ENCODE data around the gene TULP3.

DNA sequence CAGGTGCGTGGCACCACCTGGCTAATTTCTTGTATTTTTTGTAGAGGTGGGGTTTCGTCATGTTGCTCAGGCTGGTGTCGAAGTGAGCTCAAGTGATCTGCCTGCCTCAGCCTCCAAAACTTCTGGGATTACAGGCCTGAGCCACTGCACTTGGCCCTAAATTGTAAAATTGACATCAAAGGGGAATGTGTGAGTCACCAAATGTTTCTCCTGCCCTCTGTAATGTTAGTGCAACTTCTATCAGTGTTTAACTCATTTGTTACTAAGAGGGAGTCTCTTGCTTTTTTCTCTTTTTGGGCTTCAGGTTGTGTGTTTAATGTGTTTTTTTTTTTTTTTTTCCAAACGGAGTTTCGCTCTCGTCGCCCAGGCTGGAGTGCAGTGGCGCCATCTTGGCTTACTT is 2.3 kb downstream of the TULP3 start:
- TF ChIP-seq JUND (IDR thresholded peaks at IDR 0.05; ENCODE audit: low read depth, low read length) (no peak), SREBF2 (IDR thresholded peaks at IDR 0.05; ENCODE audit: low read length) (no peak), HCFC1 (IDR thresholded peaks at IDR 0.05; ENCODE audit: low read length) (no peak), BACH1 (IDR thresholded peaks at IDR 0.05; ENCODE audit: borderline replicate concordance) (no peak), SP1 (IDR thresholded peaks at IDR 0.05; ENCODE audit: low read depth, low read length) (no peak), ETV6 (conservative IDR thresholded peaks at IDR 0.05 in 1 of 2, IDR thresholded peaks at IDR 0.05 in 1 of 2; ENCODE audit: borderline replicate concordance in 1 of 2, low read depth in 1 of 2) (no peak)
- TF ChIP-seq, protein P1, sequence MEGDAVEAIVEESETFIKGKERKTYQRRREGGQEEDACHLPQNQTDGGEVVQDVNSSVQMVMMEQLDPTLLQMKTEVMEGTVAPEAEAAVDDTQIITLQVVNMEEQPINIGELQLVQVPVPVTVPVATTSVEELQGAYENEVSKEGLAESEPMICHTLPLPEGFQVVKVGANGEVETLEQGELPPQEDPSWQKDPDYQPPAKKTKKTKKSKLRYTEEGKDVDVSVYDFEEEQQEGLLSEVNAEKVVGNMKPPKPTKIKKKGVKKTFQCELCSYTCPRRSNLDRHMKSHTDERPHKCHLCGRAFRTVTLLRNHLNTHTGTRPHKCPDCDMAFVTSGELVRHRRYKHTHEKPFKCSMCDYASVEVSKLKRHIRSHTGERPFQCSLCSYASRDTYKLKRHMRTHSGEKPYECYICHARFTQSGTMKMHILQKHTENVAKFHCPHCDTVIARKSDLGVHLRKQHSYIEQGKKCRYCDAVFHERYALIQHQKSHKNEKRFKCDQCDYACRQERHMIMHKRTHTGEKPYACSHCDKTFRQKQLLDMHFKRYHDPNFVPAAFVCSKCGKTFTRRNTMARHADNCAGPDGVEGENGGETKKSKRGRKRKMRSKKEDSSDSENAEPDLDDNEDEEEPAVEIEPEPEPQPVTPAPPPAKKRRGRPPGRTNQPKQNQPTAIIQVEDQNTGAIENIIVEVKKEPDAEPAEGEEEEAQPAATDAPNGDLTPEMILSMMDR (IDR thresholded peaks at IDR 0.05 in 2 of 3, conservative IDR thresholded peaks at IDR 0.05 in 1 of 3; ENCODE audit: control insufficient read depth in 2 of 3, extremely low read depth in 1 of 3, insufficient read depth in 1 of 3, low read depth in 3 of 3, low read length in 3 of 3) = no peak
